Inflammatory macrophage (primary cell): ENCODE data around the gene PTPRK.
"Not testable (repeated sequence)": the region's sequence is repeated elsewhere in the genome, so short reads cannot be mapped to it uniquely, and the experiment has no call there.

Experiments used
- DNase-seq, 2 donors: peaks; one replicate each; pipeline ENCODE4 v3.0.0-alpha.2; 2020 to 2022

PTPRK gene

DNA sequence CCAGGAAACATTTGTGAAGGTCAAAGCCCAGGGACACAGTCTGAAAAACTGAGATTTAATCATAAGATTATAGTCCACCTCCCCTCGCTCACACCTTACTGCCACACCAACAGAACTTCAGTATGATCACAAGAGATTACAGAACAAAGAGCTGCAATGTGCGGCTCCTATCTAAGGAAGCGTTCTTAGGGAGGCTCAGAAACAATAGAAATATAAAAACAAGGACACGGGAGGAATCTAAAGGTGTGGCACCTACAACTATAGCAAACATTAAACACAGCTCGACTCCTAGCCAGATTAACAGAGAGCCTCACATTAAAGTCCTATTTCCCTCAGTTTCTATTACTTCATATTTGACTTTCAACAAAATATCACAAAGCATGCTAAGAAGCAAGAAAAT is 579.2 kb downstream of the PTPRK start:
- no peak for DNase-seq

GRCh38 chr6:127939442-127940066 is 580.8 kb downstream of the PTPRK start:
- no peak for DNase-seq

DNA sequence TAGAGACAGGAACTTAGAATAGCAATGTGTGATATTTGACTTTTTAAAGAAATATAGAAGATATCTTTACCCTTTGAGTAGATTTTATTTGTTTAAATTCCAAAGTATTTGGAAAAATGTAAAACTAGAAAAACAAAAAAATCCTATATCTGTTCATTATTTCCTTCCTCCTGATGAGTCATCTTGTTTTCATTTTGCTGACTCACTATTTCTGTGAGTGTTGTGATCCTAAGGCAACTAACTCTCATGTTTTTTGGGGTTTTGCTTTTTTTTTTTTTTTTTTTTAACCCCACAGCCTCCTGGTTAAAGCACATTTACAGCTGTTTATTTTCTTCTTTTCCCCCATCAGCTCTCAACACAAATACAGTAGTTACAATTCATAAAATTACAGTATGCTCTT is 581.7 kb downstream of the PTPRK start:
- DNase-seq = no peak

DNA sequence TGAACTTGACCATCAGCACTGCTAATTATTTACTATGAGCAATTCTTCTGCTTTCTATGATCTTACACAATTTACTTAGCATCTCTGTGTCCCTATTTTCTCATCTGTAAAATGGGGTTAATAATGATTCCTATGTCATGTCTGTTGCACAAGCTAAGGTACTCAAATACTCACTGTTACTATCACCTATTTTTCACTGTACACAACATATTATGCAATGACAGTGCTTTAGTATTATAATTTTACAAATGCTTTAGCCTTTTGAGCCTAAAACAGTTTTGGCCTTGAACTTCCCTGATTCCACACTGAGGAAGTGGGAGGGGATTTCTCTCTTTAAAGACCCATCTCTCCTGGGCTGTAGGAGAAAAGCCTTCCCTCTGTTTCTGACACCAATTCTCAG is 582.7 kb downstream of the PTPRK start:
- no peak for DNase-seq

- no peak for DNase-seq
Measured at GRCh38 chr6:127937102-127937501, 583.3 kb downstream of the PTPRK start.

GRCh38 chr6:127934956-127935355 is 585.4 kb downstream of the PTPRK start:
- no peak for DNase-seq

DNA sequence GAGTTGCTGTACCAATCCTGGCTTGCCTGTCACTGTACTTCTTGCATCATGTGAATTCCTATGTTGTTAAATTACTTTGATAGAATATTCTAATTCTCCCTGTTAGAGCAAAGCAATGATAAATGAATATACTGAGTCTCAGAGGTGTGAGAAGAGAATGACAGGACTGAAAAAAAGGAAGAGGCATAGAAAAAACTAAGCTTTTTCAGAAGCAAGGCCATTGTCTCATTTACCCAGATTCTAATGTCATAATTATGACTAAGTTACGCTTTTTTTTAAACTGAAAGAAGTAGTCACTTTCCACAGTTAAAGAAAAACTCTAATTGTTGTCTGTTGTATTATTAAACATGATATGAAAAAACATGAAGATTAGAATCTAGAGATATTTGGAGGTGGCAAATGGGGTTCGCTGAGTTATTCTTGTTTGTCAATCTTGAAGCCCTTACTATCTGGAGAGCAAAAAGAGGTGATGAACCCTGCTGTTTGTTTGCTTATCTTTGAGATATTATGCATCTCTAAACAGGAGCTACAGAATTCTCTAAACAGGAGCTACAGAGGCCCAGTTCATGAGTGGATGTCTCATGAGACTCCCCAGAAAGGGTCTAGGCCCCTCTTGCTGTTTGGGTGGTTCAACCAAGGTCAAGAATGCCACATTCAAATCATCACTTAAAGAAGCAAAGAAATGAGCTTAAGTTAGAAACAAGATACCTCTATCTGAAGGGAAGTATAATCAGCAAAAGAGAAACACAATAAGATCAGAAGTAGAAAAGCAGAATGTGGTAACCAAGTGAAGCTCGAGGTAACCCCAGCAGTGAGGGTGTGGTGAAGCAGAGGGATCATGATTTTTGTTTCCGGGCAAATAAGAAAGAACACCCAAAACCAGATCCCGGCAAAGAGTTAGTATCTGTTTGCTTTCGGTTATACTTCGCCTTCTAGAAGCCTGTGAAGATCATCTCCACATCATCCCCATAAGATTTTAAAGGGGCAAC is 586.3 kb downstream of the PTPRK start:
- DNase-seq = no peak

DNA sequence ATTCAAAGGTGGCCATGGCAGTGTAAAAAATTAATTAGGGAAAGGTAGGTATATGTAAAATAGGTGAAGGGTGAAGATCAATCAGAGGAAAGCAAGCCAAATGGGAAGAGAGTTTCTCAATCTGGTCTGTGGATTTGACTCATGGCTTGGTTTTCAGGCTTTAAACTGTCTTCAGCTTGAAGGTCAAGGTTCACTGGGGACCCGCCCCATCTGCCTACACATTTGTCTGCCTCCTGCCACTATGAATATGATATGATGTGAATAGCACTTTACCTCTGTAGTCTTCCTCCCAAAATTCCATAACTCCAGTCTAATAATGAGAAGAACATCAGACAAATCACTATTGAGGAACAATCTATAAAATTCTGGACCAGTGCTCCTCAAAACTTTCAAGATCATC is 587.3 kb downstream of the PTPRK start:
- no peak for DNase-seq

DNA sequence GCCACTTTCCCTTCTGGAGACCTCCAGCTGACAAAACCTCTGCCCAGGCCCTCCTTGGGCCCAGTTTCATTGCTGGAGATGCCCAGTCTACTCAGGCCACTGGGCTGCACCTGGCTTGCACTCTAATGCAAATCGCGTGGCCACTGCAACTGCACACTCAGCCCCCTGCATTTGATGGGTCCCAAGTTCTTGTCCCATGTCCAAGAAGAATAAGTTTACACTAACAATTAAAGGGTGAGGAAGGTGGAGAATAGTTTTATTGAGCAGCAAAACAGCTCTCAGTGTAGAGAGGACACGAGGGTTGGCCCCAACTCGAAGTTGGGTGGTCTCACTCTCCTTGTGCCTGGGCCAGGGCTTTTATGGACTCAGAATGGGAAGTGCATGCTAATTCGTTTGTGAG is 587.7 kb downstream of the PTPRK start:
- DNase-seq = no peak

GRCh38 chr6:127926441-127926840 is 594.0 kb downstream of the PTPRK start:
- DNase-seq = not testable (repeated sequence)

DNA sequence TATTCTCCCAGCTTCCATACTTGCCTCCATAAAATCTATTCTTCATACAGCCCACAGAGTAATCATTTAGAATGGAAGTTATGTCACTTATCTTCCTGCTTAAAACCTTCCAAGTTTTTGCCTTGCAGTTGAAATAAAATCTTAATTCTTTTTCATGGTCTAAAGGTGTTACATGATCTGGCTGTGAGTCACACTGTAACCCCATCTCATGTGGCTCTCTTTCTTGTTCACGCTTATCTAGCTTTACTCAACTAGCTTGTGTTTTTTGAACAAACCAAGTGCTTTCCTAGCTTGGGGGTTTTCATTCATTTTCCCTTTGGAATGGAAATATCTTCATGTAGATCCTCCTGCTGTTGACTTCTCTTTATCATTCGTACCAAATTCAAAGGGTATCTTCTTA is 596.0 kb downstream of the PTPRK start:
- DNase-seq = no peak

GRCh38 chr6:127924031-127924430 is 596.4 kb downstream of the PTPRK start:
- DNase-seq = no peak

- no peak for DNase-seq
Measured at GRCh38 chr6:127923135-127923534, 597.3 kb downstream of the PTPRK start.

DNA sequence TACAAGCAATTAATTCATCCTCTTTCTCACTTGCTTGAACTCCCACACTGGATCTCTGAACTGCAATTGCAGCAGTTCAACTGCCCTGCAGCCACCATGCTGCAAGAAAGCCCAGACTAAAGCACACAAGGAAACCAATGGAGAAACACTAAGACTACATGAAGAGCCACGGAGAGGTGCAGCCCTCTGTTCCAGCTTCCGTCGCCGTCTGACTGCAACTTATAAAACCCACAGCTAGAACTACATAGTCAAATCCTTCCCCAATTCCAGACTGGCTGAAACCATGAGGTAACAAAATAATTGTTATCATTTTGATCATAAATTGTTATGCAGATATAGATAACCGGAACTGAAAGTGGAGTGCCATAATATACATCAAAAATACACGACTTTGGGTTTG is 598.4 kb downstream of the PTPRK start:
- DNase-seq = no peak

DNA sequence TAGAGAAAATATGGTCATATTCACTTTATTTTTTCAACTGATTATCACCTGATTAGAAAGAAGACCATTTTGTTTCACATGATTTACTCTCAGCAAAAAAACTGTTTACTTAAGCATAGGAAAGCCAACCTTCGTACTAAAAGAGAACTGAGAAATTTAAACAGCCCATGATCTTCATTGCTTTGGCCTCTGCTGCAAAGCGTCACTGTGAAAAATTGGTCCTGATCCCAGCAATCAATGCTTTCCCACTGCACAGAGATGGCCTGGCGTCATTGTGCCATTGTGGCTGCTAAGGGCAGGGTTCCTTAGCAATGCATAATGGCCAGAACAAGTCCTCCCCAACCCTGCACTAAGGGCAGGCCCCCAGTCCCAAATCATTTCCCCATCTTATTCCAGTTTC is 599.6 kb downstream of the PTPRK start:
- DNase-seq = no peak
